SH-SY5Y (cell line): ENCODE measurements around the gene CTAGE4.
"Not testable (repeated sequence)": the region's sequence is repeated elsewhere in the genome, so short reads cannot be mapped to it uniquely, and the experiment has no call there.

Experiments
- GATA2 ChIP-seq: IDR thresholded peaks from 2 replicates; pipeline ENCODE4 v1.6.1; 2011; ENCODE audit warnings: mild to moderate bottlenecking, low read depth, low read length
- GATA3 ChIP-seq: IDR thresholded peaks from 2 replicates; pipeline ENCODE4 v1.6.1; 2011; ENCODE audit warnings: low read depth, mild to moderate bottlenecking, low read length, moderate library complexity

The CTAGE4 gene

GRCh38 chr7:144183166-144183565 is at the start of gene CTAGE4:
TSS of gene CTAGE4 (plus strand) at chr7:144183466. CDS start at chr7:144183504, 38 bp downstream.
- not testable (repeated sequence) for TF ChIP-seq GATA3, GATA2

GRCh38 chr7:144134116-144134515 is 49.1 kb upstream of the CTAGE4 start:
- TF ChIP-seq GATA2 (no peak), GATA3 (no peak)

- TF ChIP-seq GATA3 (no peak), GATA2 (no peak)
Observed at GRCh38 chr7:144137501-144137900, 45.8 kb upstream of the CTAGE4 start.

- TF ChIP-seq GATA2 (no peak), GATA3 (no peak)
Observed at GRCh38 chr7:144142187-144142586, 41.1 kb upstream of the CTAGE4 start.

GRCh38 chr7:144144426-144144825 is 38.8 kb upstream of the CTAGE4 start:
- TF ChIP-seq GATA3 (no peak), GATA2 (no peak)

GRCh38 chr7:144148224-144148827 is 34.9 kb upstream of the CTAGE4 start:
- TF ChIP-seq GATA2, result no peak
- no peak for TF ChIP-seq GATA3

- TF ChIP-seq GATA2 (no peak), GATA3 (no peak)
Observed at GRCh38 chr7:144158861-144159260, 24.4 kb upstream of the CTAGE4 start.

GRCh38 chr7:144164784-144165183 is 18.5 kb upstream of the CTAGE4 start:
- TF ChIP-seq GATA2, result no peak
- TF ChIP-seq GATA3, result no peak

GRCh38 chr7:144174613-144175012 is 8.7 kb upstream of the CTAGE4 start:
- TF ChIP-seq GATA2 (no peak), GATA3 (no peak)

- TF ChIP-seq GATA3, GATA2: not testable (repeated sequence)
Observed at GRCh38 chr7:144195212-144195872, 12.1 kb downstream of the CTAGE4 start, which contains the start of gene ARHGEF35. TSS of gene ARHGEF35 (minus strand) at chr7:144195833. CDS start at chr7:144188383, 7,450 bp downstream.
